ENCODE results near the gene STIMATE.

GRCh38 chr3:52846432-52846965, 50.8 kb downstream of the STIMATE start:
- TF ChIP-seq CTCF (IDR thresholded peaks at IDR 0.05 in 4 of 5, conservative IDR thresholded peaks at IDR 0.05 in 1 of 5) (no peak), POLR2A (IDR thresholded peaks at IDR 0.05) (no peak)

Data from gastrocnemius medialis (tissue), 4 donors.